Measurements from ENCODE around the gene SEC31B.

DNA sequence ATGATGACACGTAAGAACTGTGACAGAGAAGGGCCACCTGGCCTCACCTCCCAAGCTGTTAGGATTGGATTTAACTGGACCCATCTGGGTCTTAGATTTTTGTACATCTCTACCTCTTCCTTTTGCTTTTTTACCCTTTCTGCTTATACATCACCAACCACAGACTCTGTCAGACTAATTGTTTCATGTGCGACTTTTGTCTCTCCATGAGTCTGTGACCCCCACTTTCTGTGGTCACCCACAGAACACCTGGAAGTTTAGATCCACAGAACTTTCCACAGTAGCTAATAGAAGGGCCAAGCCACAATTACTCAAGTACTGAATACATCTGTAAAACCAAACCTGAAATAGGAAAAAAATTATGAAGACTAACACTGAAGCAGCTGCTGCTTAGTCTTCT is 23.1 kb downstream of the SEC31B start:
- TF ChIP-seq, protein P1, sequence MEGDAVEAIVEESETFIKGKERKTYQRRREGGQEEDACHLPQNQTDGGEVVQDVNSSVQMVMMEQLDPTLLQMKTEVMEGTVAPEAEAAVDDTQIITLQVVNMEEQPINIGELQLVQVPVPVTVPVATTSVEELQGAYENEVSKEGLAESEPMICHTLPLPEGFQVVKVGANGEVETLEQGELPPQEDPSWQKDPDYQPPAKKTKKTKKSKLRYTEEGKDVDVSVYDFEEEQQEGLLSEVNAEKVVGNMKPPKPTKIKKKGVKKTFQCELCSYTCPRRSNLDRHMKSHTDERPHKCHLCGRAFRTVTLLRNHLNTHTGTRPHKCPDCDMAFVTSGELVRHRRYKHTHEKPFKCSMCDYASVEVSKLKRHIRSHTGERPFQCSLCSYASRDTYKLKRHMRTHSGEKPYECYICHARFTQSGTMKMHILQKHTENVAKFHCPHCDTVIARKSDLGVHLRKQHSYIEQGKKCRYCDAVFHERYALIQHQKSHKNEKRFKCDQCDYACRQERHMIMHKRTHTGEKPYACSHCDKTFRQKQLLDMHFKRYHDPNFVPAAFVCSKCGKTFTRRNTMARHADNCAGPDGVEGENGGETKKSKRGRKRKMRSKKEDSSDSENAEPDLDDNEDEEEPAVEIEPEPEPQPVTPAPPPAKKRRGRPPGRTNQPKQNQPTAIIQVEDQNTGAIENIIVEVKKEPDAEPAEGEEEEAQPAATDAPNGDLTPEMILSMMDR (conservative IDR thresholded peaks at IDR 0.05 in 1 of 2, IDR thresholded peaks at IDR 0.05 in 1 of 2; ENCODE audit: extremely low read depth in 1 of 2, insufficient read depth in 1 of 2, low read depth in 1 of 2, low read length in 2 of 2) = no peak
- TF ChIP-seq EZH2 (IDR thresholded peaks at IDR 0.05; ENCODE audit: borderline replicate concordance, low read length) = no peak

Measured in mammary epithelial cell (primary cell).